Measurements from ENCODE around the gene IMPDH1. TPM values are rescaled to one million over a fixed set of nuclear protein-coding genes. Genes with fewer than 3 reads are reported as not detected.
A peak's percentile ranks its signal among the peaks of the same experiment; 100 is the strongest.

Gene IMPDH1
- polyA plus RNA-seq, 3 donors: 25.3 to 30.3 (median 28.3) TPM

- no peak for DNase-seq (ENCODE audit: extremely low read depth in 1 of 11, low read depth in 9 of 11, low spot score in 4 of 11)
These were observed 16.1 kb downstream of the IMPDH1 start for GRCh38 chr7:128393526-128394330.

- no peak for DNase-seq (ENCODE audit: extremely low read depth in 1 of 11, low read depth in 9 of 11, low spot score in 4 of 11)
These were observed 17.1 kb downstream of the IMPDH1 start for GRCh38 chr7:128392446-128393327.

DNA sequence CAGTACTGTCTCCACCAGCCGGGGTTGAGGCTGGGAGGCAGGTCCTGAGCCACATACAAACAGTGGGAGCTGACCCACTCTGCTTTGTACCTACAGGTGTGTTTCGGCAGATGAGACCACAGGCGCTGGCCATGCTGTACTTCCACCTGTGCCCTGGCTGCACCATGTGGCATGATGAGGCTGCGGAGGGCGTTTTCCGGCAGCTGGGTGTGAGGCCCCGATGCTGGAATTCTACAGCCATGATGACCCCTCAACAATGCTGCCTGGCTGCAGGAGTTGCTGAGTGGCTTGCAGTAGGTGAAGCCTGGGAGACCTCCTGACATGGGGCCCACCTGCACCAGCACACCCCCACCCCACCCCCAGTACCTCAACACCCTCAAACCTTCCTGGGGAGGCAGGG, 18.0 kb downstream of the IMPDH1 start:
- no peak for DNase-seq (ENCODE audit: extremely low read depth in 1 of 11, low read depth in 9 of 11, low spot score in 4 of 11)

DNA sequence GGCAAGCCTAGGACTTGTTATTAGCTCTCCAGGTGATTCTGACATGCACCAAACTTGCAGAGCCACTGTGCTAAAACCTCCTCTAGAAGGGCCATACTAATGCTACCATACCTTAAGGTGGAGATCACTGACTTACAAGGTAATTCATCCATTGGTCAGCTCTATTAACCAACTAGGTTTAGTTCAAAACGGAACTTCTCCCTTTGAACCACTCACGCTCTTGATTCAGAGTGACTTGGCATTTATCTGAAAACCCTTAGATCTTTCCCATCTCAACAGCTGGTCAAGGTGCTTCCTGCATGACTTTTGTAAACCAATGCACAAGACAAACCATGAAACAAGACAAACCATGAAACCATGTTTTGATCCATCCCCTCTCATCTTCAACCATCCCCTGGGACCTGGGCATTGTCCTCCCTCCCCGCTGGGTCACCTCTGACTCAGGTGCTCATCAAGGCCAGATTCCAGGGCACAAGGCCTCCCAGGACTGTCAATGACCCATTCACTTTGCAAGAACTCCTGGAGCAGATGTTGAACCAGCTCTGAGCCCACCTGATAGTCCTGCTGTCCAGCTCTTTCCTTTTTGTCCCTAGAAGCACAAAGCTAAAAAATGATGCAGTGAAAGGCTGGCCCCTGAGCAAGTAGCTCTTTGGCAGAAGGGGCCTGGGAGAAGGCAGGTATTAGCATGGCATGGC, 18.8 kb downstream of the IMPDH1 start:
- no peak for DNase-seq (ENCODE audit: extremely low read depth in 1 of 11, low read depth in 9 of 11, low spot score in 4 of 11)

DNA sequence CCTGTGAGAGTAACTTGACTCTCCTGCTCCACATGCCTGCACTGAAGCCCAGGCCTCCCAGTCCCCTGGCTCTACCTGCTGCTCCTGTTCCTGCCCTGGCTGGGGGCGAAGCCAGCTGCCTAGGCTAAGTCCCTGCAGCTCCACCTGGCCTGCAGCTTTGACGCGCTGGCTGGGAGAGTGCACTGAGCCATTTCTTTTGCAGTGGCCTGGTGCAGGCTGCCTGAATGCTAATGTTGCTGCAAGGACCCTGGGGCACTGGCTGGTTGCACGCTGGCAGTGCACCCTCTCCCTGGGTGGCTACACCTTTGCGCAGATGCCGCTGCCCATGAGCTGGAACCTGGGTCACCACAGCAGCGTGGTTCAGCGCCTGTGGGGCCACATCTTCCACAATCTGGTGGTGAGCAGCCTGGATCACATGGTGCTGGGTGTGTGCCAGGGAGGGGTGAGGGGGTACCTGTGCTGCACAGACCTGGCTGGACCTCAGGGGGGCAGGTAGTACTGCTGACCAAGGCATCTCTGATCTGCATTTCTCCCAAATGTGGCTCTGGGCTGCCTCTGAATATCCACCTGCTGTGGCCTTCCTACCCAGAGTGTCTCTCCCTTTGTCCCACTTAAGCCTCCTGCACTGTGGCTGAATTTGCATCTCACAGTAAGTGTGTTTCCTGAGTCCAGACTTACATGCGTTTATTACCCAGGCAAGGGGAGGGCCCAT, 20.0 kb downstream of the IMPDH1 start:
- no peak for DNase-seq (ENCODE audit: extremely low read depth in 1 of 11, low read depth in 9 of 11, low spot score in 4 of 11)

DNA sequence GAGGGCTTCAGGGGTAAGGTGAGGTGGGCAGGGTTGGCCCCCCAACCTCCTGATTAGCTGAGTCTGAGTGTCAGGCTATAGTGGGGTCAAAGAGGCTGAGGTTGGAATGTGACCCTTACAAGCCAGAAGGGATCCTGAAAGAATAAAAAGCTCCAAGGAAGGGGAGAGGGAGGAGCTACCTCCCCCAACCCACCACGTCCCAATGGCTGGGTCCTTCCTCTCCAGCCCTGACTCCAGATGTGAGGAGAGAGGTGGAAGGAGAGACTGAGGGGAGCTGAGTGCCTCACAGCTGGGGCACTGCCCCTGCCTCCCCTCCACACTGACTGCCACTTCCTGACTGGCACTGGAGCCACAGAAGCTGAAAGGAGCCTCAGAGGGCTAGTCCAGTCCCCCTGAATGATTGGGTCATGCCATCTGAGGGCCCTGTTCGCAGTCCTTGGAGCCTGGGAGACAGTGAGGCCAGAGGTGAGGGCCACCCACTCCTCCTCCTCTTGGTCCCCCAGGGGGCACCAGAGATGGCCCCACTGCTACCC, 20.6 kb downstream of the IMPDH1 start:
- DNase-seq (ENCODE audit: extremely low read depth in 1 of 11, low read depth in 9 of 11, low spot score in 4 of 11): no peak

GRCh38 chr7:128388145-128388485, 21.7 kb downstream of the IMPDH1 start:
- no peak for DNase-seq (ENCODE audit: extremely low read depth in 1 of 11, low read depth in 9 of 11, low spot score in 4 of 11)

GRCh38 chr7:128387216-128388144, 22.3 kb downstream of the IMPDH1 start:
- DNase-seq (ENCODE audit: extremely low read depth in 1 of 11, low read depth in 9 of 11, low spot score in 4 of 11): peak in 6 of 11 donors; percentile 51 to 75 (median 70)

DNA sequence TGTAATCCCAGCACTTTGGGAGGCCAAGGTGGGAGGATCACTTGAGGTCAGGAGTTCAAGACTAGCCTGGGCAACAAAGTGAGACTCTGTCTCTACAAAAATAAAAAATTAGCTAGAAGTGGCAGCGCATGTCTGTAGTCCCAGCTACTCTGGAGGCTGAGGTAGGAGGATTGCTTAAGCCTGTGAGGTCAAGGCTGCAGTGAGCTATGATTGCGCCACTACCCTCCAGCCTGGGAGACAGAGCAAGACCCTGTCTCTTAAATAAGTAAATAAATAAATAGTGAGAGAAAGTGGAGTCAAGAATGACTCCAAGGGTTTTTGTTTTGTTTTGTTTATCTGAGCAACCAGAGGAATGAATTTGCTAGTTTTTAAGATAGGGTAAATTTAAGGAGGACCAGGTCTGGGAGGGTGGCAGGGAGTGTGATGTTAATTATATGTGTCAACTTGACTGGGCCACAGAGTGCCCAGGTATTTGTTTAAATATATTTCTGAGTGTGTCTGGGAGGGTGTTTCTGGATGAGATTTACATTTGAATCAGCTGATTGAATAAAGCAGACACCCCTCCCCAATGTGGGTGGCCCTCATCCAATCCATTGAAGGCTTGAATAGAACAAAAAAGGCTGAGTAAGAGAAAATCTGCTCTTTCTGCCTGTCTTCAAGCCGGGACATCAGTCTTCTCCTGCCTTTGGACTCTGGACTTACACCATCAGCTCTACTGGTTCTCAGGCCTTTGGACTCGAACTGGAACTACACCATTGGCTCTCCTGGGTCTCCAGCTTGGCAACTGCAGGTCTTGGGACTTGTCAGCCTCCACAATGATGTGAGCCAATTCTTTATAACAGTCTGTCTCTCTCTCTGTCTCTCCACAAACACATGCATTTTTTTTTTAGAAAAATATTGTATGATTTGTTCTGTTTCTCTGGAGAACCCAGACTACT, 23.5 kb downstream of the IMPDH1 start:
- DNase-seq (ENCODE audit: extremely low read depth in 1 of 11, low read depth in 9 of 11, low spot score in 4 of 11): no peak

GRCh38 chr7:128384726-128385125, 25.1 kb downstream of the IMPDH1 start:
- DNase-seq (ENCODE audit: extremely low read depth in 1 of 11, low read depth in 9 of 11, low spot score in 4 of 11): no peak

DNA sequence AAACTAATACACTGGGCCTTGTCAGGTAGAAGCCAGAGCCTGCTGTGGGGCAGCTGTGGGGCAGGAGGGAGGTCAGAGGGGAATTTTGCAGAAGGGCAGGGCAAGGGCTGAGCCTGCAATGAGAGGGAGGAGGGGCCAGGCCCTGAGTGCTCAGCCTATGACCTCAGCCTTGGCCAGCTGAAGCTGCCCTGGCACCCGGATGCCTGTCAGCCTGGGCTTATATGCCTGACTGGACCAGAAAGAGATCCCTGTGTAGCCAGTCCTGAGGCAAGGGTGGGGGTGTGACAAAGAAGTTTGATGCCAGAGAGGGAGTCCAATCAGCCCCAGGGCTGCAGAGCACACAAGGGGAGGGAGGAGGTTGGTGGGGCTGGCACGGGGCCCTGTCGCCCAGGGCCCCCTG, 26.0 kb downstream of the IMPDH1 start:
- no peak for DNase-seq (ENCODE audit: extremely low read depth in 1 of 11, low read depth in 9 of 11, low spot score in 4 of 11)

- no peak for DNase-seq (ENCODE audit: extremely low read depth in 1 of 11, low read depth in 9 of 11, low spot score in 4 of 11)
These were observed 28.5 kb downstream of the IMPDH1 start for GRCh38 chr7:128381161-128381821.

DNA sequence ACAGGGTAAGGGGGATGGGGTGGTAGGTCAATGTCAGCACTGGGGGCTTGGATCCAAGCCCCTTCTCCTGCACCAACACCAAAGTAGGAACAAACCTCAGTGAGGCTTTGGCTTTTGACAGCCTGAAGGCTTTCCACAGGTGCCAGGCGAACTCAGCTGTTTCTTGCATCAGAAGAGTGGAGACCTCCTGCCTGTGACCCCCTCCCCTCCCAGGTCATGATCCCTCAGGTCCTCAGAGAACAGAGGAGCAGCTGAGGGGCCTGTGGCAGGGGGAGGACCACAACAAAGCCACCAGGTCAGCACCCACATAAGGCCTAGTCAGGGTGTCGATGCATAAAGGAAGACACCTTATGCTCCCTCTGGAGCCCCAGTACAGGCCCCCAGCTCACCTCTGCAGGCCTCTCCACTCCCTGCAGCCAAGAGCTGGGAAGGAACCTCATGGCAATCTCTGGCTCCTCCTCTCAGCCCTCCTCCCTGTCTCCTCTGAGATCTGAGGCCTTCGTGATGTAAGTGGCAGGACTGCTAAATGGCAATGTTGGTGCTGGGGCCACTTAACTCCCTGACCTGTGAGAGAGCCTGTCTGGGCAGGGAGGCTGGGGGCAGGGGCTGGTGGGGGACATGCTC, 29.2 kb downstream of the IMPDH1 start:
- no peak for DNase-seq (ENCODE audit: extremely low read depth in 1 of 11, low read depth in 9 of 11, low spot score in 4 of 11)

DNA sequence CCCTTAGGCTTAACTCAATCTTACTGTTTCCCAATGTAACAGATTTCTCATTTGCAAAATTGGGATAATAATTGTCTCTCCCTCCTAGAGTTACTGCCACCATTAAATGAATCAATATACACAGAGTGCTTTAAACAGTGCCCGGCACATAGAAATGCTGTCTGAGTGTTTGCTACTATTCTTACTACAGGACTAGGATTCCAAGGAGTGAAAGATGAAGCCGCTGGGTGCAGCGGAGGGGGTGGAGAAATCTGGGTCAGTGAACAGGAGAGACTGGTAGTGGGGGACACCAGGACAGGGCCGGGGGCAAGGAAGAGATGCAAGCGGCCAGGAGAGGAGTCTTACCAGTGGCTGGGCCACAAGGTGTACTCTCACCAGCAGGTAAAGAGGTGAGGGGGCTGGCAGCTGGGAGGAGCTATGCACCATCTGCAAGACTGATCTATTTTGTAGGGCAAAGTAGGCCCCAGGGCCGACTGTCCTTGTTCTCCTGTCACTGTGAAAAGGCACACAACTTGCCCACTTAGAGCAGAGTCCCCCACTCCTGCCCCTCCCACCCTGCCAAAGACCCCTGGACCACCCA, 29.8 kb downstream of the IMPDH1 start:
- DNase-seq (ENCODE audit: extremely low read depth in 1 of 11, low read depth in 9 of 11, low spot score in 4 of 11): no peak

GRCh38 chr7:128378637-128379036, 31.1 kb downstream of the IMPDH1 start:
- no peak for DNase-seq (ENCODE audit: extremely low read depth in 1 of 11, low read depth in 9 of 11, low spot score in 4 of 11)

DNA sequence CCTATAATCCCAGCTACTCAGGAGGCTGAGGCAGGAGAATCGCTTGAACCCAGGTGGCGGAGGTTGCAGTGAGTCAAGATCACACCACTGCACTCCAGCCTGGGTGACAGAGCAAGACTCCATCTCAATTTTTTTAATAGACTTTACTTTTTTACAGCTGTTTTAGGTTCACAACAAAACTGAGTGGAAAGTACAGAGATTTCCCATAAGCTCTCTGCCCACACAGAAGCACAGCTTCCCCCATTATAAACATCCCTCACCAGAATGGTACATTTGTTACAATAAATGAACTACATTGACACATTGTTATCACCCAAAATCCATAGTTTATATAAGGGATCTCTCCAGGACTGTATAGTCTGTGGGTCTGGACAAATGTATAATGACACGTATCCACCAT, 33.7 kb downstream of the IMPDH1 start:
- no peak for DNase-seq (ENCODE audit: extremely low read depth in 1 of 11, low read depth in 9 of 11, low spot score in 4 of 11)
